ENCODE data around the gene ASMT.
A peak's percentile ranks its signal among the peaks of the same experiment; 100 is the strongest.
"Not testable (repeated sequence)": the region's sequence is repeated elsewhere in the genome, so short reads cannot be mapped to it uniquely, and the experiment has no call there.

ASMT gene

GRCh38 chrX:1614927-1615326 lies at the start of gene ASMT:
ASMT (plus strand) TSS chrX:1615059; CDS start chrX:1615200, 141 bp downstream.
- DNase-seq: no peak

DNA sequence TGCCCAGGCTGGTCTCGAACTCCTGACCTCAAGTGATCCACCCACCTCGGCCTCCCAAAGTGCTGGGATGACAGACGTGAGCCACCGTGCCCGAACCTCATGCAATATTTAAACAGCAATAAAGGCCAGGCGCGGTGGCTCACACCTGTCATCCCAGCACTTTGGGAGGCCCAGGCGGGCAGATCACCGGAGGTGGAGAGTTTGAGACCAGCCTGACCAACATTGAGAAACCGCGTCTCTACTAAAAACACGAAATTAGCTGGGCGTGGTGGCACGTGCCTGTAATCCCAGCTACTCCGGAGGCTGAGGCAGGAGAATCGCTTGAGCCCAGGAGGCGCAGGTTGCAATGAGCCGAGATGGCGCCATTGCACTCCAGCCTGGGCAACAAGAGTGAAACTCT lies 40.7 kb upstream of the ASMT start:
- not testable (repeated sequence) for DNase-seq

GRCh38 chrX:1576201-1576992 lies 38.5 kb upstream of the ASMT start:
- DNase-seq: no peak

DNA sequence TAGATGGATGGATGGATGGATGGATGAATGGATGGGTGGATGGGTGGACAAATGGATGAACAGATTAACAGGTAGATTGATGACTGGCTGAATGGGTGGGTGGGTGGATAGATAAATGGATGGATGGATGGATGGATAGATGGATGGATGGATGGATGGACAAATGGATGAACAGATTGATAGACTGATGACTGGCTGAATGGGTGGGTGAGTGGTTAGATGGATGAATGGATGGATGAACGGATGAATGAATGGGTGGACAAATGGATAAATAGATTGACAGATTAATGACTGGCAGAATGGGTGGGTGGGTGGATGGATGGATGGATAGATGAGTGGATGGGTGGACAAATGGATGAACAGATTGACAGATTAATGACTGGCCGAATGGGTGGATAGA lies 37.0 kb upstream of the ASMT start:
- DNase-seq: no peak

- DNase-seq: no peak
These were observed 36.2 kb upstream of the ASMT start for GRCh38 chrX:1578511-1579173.

GRCh38 chrX:1581132-1581531 lies 33.7 kb upstream of the ASMT start:
- peak; percentile 69 for DNase-seq

- peak; percentile 48 for DNase-seq
These were observed 32.0 kb upstream of the ASMT start for GRCh38 chrX:1582686-1583437.

DNA sequence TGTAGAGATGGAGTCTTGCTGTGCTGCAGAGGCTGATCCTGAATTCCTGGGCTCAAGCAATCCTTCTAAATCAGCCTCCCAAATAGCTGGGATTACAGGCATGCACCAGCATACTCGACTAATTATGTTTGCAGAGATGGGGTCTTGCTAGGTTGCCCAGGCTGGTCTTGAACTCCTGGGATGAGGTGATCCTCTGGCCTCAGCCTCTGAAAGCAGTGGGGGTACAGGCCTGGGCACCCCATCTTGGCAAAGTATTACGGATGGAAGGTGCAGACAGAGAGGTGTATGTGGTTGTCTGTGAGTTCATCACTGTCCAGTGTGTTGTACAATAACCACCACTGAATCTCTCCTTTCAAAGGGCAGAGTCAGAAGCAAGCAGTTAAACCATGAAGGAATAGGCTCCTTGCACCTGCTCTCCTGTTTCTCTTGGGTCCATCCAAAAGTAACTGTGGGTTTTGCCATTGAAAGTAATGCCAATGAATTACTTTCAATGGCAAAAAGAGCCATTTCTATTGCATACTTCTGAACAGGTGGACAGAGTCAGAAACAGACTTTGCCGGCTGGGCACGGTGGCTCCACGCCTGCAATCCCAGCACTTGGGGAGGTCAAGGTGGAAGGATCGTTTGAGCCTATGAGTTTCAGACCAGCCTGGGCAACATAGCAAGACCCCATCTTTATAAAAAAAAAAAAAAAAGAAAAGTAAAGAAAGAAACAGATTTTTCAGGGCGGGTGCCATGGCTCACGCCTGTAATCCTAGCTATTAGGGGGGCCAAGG lies 30.4 kb upstream of the ASMT start:
- no peak for DNase-seq

DNA sequence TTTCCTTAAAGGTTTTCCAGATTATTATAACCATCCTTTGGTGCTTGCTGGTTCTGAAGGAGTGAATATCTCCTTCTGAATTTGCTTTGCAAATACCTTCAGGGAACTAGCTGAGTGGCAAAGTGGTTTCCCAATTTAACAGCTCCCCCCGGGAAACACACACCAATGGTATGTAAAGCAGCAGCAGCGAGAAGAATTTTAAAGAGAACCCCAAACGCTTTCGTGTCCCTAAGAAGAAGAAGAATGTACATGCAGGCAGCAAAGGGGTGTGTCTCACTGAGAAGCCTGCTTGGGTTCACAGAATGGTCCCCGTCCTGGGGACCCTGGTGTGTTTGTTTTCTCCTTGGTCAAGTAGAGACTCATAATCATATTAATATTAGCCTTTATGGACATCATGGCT lies 27.7 kb upstream of the ASMT start:
- no peak for DNase-seq

GRCh38 chrX:1589356-1590130 lies 25.3 kb upstream of the ASMT start:
- no peak for DNase-seq

- DNase-seq: peak; percentile 98
These were observed 23.6 kb upstream of the ASMT start, which contains the start of gene AKAP17A for GRCh38 chrX:1591102-1591862. AKAP17A (plus strand) TSS chrX:1591604; CDS start chrX:1593463, 1,859 bp downstream.

GRCh38 chrX:1591863-1592469 lies 22.9 kb upstream of the ASMT start:
- DNase-seq: no peak

GRCh38 chrX:1592470-1593142 lies 22.3 kb upstream of the ASMT start:
- no peak for DNase-seq

DNA sequence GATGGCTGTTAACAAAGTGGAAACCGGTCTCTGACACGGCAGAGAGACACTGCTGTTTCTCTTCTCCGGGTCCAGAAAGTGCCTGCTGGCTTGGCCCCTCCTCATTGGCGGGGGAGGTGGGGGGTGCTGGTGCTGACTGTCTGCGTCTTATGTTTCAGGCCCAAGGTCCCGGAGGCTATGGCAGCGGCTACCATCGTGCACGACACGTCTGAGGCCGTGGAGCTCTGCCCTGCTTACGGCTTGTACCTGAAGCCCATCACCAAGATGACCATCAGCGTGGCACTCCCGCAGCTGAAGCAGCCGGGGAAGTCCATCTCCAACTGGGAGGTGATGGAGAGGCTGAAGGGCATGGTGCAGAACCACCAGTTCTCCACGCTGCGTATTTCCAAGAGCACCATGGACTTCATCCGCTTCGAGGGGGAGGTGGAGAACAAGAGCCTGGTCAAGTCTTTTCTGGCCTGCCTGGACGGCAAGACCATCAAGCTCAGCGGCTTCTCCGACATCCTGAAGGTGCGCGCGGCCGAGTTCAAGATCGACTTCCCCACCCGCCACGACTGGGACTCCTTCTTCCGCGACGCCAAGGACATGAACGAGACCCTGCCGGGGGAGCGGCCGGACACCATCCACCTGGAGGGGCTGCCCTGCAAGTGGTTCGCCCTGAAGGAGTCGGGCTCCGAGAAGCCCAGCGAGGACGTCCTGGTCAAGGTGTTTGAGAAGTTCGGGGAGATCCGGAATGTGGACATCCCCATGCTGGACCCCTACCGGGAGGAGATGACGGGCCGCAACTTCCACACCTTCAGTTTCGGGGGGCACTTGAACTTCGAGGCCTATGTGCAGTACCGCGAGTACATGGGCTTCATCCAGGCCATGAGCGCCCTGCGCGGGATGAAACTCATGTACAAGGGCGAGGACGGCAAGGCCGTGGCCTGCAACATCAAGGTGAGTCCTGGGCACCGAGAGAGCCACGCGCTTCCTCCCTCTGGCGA lies 21.3 kb upstream of the ASMT start:
- DNase-seq: no peak

- DNase-seq: no peak
These were observed 19.2 kb upstream of the ASMT start for GRCh38 chrX:1595711-1596060.

DNA sequence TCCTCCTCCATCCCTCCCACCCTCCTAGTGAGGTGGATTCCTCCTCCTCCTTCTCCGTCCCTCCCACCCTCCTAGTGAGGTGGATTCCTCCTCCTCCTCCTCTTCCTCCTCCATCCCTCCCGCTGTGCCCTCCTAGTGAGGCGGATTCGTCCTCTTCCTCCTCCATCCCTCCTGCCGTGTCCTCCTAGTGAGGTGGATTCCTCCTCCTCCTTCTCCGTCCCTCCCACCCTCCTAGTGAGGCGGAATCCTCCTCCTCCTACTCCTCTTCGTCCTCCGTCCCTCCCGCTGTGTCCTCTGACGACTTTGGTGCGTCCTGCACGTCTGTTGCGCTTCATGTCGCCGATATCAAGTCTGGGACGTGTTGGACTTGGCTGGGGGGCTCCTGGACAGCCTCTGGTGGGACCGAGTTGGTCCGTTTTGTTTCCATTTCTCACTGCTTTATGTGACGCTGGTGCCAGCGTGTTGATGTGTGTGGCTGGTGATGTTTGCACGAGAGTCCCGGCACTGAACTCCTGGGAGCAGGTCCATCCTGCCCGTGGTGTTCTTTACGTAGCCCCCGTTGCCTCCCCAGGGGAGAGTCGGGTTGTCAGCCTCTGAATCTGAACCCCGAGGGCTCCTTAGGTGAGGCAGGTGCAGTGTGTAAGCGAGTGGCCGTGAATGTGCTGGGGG lies 18.0 kb upstream of the ASMT start:
- DNase-seq: no peak

GRCh38 chrX:1597345-1598020 lies 17.4 kb upstream of the ASMT start:
- no peak for DNase-seq
